ENCODE results near the gene GYS2.

DNA sequence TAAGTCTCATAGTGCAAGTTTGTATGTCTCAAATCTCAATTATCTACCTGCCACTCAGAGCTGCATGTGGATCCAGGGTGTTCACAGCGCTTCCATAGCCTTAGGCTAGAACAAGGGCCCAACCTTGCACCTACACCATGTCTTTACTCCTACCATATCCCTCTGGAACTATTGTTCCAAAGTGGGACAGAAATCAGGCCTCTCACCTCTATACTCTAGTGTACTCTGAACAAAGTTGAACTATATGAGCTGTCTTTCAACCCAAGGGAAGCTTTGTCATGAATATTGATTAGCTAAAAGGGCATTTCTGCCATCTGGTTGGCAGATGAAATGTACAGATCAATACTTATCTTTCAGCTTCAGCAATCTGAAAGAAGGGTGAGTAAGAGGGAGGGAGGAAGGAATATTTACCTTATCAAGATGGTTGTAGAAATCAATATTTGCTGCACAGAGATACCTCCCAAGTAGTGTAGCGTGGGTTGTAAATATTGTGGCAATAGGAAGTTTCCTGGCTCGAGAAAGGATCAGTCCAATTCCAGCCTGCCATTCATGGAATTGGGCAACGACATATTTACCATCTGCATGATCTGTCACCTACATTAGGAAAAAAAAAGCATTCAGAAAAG is 30.8 kb downstream of the GYS2 start:
- TF ChIP-seq, protein P1, sequence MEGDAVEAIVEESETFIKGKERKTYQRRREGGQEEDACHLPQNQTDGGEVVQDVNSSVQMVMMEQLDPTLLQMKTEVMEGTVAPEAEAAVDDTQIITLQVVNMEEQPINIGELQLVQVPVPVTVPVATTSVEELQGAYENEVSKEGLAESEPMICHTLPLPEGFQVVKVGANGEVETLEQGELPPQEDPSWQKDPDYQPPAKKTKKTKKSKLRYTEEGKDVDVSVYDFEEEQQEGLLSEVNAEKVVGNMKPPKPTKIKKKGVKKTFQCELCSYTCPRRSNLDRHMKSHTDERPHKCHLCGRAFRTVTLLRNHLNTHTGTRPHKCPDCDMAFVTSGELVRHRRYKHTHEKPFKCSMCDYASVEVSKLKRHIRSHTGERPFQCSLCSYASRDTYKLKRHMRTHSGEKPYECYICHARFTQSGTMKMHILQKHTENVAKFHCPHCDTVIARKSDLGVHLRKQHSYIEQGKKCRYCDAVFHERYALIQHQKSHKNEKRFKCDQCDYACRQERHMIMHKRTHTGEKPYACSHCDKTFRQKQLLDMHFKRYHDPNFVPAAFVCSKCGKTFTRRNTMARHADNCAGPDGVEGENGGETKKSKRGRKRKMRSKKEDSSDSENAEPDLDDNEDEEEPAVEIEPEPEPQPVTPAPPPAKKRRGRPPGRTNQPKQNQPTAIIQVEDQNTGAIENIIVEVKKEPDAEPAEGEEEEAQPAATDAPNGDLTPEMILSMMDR (conservative IDR thresholded peaks at IDR 0.05 in 1 of 2, IDR thresholded peaks at IDR 0.05 in 1 of 2; ENCODE audit: low read depth in 1 of 2, low read length in 2 of 2): no peak
- TF ChIP-seq EZH2 (IDR thresholded peaks at IDR 0.05; ENCODE audit: low read length, missing control alignments): no peak
